Heart right ventricle (tissue), 16 donors: Measurements from ENCODE around the gene VAC14. TPM values are rescaled to one million over a fixed set of nuclear protein-coding genes. Genes with fewer than 3 reads are reported as not detected.

ENCODE experiments used
- ATAC-seq, 8 donors: fragments of 200-7000 bp; cut with Tn5 transposase; one replicate each; pipeline ENCODE4 v1.9.1; 2020; ENCODE audit warnings: mild to moderate bottlenecking in 8 of 8, moderate library complexity in 8 of 8, moderate number of reproducible peaks in 1 of 8
- DNase-seq, 2 donors: peaks; one replicate each; pipeline ENCODE4 v3.0.0-alpha.2; 2020
- H3K27ac ChIP-seq, 10 donors: fragments of 200-600 bp; sonication (generic) in 2 of 10; one replicate each; pipeline versions ENCODE4 v1.5.0 to v1.8.0; 2020 to 2022; ENCODE audit warnings: mild to moderate bottlenecking in 3 of 10
- H3K27me3 ChIP-seq, 7 donors: fragments of 200-600 bp; one replicate each; pipeline ENCODE4 v1.8.0; 2021 to 2022; ENCODE audit warnings: mild to moderate bottlenecking in 2 of 7
- H3K36me3 ChIP-seq, 9 donors: fragments of 200-600 bp; sonication (generic) in 1 of 9; one replicate each; pipeline versions ENCODE4 v1.5.0 to v1.8.0; 2020 to 2022; ENCODE audit warnings: mild to moderate bottlenecking in 2 of 9
- H3K4me1 ChIP-seq, 9 donors: fragments of 200-600 bp; sonication (generic) in 1 of 9; one replicate each; pipeline versions ENCODE4 v1.5.0 to v1.8.0; 2020 to 2022; ENCODE audit warnings: mild to moderate bottlenecking in 4 of 9
- H3K4me3 ChIP-seq, 10 donors: fragments of 200-600 bp; sonication (generic) in 2 of 10; one replicate each; pipeline versions ENCODE4 v1.5.0 to v1.8.0; 2020 to 2022; ENCODE audit warnings: mild to moderate bottlenecking in 7 of 10, moderate library complexity in 2 of 10
- H3K9me3 ChIP-seq, 11 donors: fragments of 200-600 bp in 10 of 11; sonication (generic) in 2 of 11; one replicate each; pipeline versions ENCODE4 v1.5.0 to v1.8.0; 2013 to 2022; ENCODE audit warnings: mild to moderate bottlenecking in 2 of 11, control low read depth in 1 of 11, moderate library complexity in 1 of 11
- WGBS, 2 donors: extraction: QIAGEN DNeasy Blood & Tissue Kit; methylation state at CpG; one replicate each; pipeline ENCODE4 v1.1.7; 2013; ENCODE audit warnings: inconsistent platforms in 1 of 2; 5-methylcytosine and 5-hydroxymethylcytosine counted together
- intact Hi-C, 10 donors: fragments of 100-400 bp; cut with DNase I; formaldehyde crosslinking; loops; one replicate each; pipeline versions ENCODE4 v1.11.1 to v1.14.2; 2022
- polyA plus RNA-seq, 2 donors: library from polyadenylated mRNA; stranded (reverse); fragments of 200-250 nt; gene quantifications; one replicate each; pipeline ENCODE4 v1.2.3, GENCODE V29; 2013
- total RNA-seq, 10 donors: library from RNA; stranded (reverse); fragmentation: NEBNext Ultra II Directional in 3 of 10; extraction: Animal tissue kit (Norgen Biotek cat#: 25700) in 3 of 10; gene quantifications; one replicate each; pipeline versions ENCODE4 v1.2.1 to v1.2.4, GENCODE V29; 2021 to 2023
- TF ChIP-seq, protein P1 (sequence below), 9 donors: fragments of 200-600 bp; sonication (generic) in 2 of 9; IDR thresholded peaks; one replicate each; pipeline versions ENCODE4 v1.5.0 to v1.8.0; 2021 to 2022; ENCODE audit warnings: antibody characterized with exemption in 9 of 9, mild to moderate bottlenecking in 5 of 9, moderate library complexity in 1 of 9
- donor health status: Arrhythmogenic right ventricular cardiomyopathy.
- donor health status: ischemic (EF 13 %, LVEDD 7.1; RV severe dilation, severe dysfunction).
- donor health status: healthy with polysubstance abuse.
- donor health status: DM: no; HTN: yes; CAD: no.
- donor health status: DM: no; HTN: no; CAD: no.
- donor health status: ischemic (EF 25% LVEDD 6.9; RV normal size, moderate dysfunction).
- donor health status: ischemic (EF 25% LVEDD 5.7; RV mildly dilated, moderate dysfunction).
- donor health status: healthy.
- donor health status: DM: yes; HTN: yes; CAD: no.
- donor health status: Ischemic cardiomyopathy.
- donor health status: ischemic (EF 35%, LVEDD 5.7; RV mildly dilated, moderate dysfunction).
- donor health status: nonischemic (EF 11% LVEDD 7.7; RV severe dilation, severe dysfunction).
- donor health status: DM: yes; HTN: yes; CAD: no.
- donor health status: PGD.
- donor health status: ischemic (EF 29% LVEDD 5.4; RV normal size, mild dysfunction).
- donor health status: nonischemic (EF 23%, LVEDD 6.1; RV moderate dilation, normal function).

The VAC14 gene
- total and polyA plus RNA-seq, 12 donors = 19.2 to 43.7 (median 23.2) TPM

DNA sequence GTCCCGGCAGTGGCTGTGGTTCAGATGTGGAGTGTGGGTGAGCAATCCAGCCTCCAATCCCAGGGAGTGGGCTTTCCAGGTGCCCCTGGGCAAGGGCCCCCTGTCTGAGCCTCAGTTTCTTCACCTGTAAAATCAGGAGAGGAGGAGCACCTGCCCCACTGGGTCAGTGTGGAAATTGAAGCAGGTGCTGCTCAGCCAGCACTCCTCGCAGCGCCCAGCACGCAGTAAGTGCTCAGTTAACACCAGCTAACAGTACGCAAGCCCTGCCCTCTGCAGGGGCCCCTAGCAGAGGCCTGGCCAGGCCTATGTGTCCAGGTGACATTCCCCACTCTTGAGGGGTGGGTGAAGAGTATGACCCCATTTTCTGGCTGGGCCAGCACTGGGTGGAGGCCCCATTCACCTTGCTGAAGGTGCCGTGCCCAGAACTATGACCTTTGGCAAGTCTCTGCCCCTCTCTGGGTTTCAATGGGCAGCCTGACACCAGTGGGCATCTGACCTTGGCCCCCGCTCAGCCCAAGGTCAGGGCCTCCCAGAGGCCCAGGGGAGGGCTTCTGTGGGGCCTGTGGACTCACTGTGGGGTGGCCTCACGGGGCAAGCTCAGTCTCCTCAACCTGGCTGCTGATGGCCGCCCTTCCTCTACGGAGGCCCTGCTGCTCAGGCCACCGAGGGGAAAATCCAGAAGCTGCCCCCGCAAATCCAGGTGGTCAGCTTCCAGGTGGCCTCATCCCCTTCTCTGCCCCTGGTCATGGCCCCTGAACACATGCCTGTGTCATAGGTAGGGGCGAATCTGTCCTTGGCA is 117.6 kb downstream of the VAC14 start:
- H3K36me3 ChIP-seq = peaks cover 0 to 18% (median 9%) of the 10 kb centered on the region in 9 donors
- intact Hi-C loops = loop anchor here in 5 of 10 donors (5.0 to 10.0 kb wide), 4 partner anchors 54 to 89 kb away; no protein-coding TSS in a partner anchor

DNA sequence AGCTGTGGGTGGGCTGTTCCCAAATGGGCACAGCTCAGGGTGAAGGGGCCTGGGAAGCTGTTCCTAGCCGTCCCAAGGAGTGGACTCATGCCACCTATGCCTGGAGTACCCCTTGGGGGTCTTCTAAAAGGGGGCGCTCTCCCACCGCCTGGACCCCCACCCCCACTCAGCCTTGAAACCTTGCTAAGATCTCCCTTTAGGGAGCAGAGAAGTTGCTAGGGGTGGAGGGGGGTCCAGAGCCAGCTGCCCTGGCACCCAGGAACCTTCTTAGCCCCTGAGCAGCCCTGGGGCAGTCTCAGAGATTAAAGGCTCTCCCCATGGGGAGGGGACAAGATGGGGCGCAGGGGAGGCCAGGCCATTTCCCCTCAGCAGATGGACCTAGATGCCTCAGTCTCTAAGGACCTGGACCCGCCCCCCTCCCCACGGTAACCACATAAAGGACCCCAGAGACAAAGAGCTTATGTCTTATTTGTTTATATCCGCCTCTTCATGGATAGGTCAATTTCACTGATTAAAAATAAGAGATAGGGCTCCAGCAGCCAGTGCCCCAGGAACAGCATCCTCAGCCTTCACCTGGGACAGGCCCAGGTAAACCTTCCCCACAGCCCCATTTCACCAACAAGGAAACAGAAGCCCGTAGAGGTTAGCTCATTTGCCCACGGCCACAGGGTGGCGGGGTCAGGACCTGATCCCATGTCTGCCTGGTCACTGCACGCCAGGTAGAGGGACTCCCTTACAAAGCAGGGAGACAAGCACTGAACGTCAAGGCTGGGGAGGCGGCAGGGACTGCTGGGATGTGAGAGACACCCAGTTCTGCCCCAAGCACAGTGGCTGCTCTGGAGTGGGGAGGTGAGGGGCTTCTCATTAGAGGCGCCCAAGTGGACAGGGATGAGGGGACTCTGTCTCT is 118.5 kb downstream of the VAC14 start:
- peaks cover 0 to 27% (median 17%) of the 10 kb centered on the region in 9 donors for H3K36me3 ChIP-seq
- TF ChIP-seq, protein P1, sequence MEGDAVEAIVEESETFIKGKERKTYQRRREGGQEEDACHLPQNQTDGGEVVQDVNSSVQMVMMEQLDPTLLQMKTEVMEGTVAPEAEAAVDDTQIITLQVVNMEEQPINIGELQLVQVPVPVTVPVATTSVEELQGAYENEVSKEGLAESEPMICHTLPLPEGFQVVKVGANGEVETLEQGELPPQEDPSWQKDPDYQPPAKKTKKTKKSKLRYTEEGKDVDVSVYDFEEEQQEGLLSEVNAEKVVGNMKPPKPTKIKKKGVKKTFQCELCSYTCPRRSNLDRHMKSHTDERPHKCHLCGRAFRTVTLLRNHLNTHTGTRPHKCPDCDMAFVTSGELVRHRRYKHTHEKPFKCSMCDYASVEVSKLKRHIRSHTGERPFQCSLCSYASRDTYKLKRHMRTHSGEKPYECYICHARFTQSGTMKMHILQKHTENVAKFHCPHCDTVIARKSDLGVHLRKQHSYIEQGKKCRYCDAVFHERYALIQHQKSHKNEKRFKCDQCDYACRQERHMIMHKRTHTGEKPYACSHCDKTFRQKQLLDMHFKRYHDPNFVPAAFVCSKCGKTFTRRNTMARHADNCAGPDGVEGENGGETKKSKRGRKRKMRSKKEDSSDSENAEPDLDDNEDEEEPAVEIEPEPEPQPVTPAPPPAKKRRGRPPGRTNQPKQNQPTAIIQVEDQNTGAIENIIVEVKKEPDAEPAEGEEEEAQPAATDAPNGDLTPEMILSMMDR (IDR thresholded peaks at IDR 0.05) = peak in 1 of 9 donors; percentile 8
- peaks cover 39 to 80% (median 58%) of the 10 kb centered on the region in 9 donors for H3K4me1 ChIP-seq
- H3K4me3 ChIP-seq = peak overlapping the region in 1 of 10 donors; percentile 17
- intact Hi-C loops = loop anchor here in 5 of 10 donors (5.0 to 10.0 kb wide), 4 partner anchors 55 to 90 kb away; no protein-coding TSS in a partner anchor
- DNase-seq = peak in 1 of 2 donors; percentile 10
- H3K27ac ChIP-seq = peak overlapping the region in 8 of 10 donors; percentile 5 to 86 (median 53)
- H3K27me3 ChIP-seq = peaks cover 0 to 9% (median 0%) of the 10 kb centered on the region in 7 donors
- 74 to 75% methylated on average over 14 of the region's 14 CpGs for WGBS, 2 donors
- H3K9me3 ChIP-seq = no peaks in the 10 kb centered on the region
- ATAC-seq = no peak

More for the DNA sequence above, 117.6 kb downstream of the VAC14 start:
- ATAC-seq = no peak
- Histone ChIP-seq H3K4me3 (peak overlapping the region in 5 of 10 donors; percentile 75 to 89 (median 81)), H3K9me3 (no peaks in the 10 kb centered on the region), H3K27ac (peak overlapping the region in 8 of 10 donors; percentile 7 to 86 (median 74)), H3K4me1 (peaks cover 46 to 84% (median 67%) of the 10 kb centered on the region in 9 donors), H3K27me3 (peaks cover 0 to 9% (median 0%) of the 10 kb centered on the region in 7 donors)
- DNase-seq = peak in 1 of 2 donors; percentile 5
- 69 to 79% methylated on average over 13 of the region's 13 CpGs for WGBS, 2 donors
- TF ChIP-seq, protein P1 (IDR thresholded peaks at IDR 0.05) = no peak

DNA sequence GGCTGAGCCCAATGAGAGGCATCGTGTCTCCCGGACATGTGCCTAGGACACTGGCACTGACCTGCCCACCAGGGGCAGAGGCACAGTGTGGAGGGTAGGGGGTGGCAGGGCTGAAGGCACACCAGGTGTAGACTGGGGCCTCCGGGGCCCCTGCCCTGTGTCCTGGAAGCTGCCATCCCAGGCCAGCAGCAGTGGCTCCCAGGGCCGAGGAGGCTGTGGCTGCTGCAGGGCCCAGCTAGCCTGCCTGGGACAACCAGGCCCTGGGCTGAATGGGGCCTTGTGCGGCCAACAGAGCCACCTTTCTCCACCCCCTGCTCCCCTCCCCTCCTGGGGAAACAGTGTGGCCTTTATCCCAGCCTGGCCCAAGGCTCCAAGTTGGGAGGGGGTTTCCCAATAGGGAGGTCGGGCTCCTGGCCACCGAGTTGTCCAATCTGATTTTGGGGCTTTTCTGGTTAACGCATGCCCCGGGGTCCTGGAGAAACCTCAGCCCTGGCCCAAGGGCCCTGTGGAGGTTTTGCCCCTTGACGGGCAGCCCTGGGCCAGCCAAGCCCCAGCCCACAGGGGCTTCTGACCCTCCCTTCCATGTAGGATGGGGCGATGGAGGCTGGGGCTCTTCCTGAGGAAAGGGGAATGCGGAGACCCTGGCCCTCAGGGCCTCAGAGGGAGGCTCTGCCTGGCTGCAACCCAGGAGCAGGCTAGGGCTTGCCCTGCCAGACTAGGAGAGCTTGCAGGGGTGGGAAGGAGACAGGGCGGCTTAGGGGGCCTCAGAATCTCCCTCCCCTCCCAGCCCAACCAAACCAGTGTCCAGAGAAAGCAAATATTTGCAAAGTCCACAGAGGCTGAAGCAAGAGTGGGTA is 119.3 kb downstream of the VAC14 start:
- H3K36me3 ChIP-seq = peaks cover 0 to 35% (median 18%) of the 10 kb centered on the region in 9 donors
- H3K27me3 ChIP-seq = peaks cover 0 to 9% (median 0%) of the 10 kb centered on the region in 7 donors
- H3K27ac ChIP-seq = peak overlapping the region in 9 of 10 donors; percentile 5 to 64 (median 54)
- H3K9me3 ChIP-seq = no peaks in the 10 kb centered on the region
- DNase-seq = peak in 1 of 2 donors; percentile 20
- H3K4me3 ChIP-seq = peak overlapping the region in 1 of 10 donors; percentile 17
- peak in 5 of 8 donors; percentile 1 to 12 (median 9) for ATAC-seq
- TF ChIP-seq, protein P1 (IDR thresholded peaks at IDR 0.05) = no peak
- intact Hi-C loops = loop anchor here in 9 of 10 donors (2.0 to 10.0 kb wide), 5 partner anchors 56 to 91 kb away; no protein-coding TSS in a partner anchor
- peaks cover 39 to 74% (median 54%) of the 10 kb centered on the region in 9 donors for H3K4me1 ChIP-seq
- 56 to 62% methylated on average over 13 of the region's 13 CpGs for WGBS, 2 donors
